GM21619 (cell line): Measurements from ENCODE around the gene SVEP1.
"Not testable (repeated sequence)": the region's sequence is repeated elsewhere in the genome, so short reads cannot be mapped to it uniquely, and the experiment has no call there.

Experiments
- ATAC-seq: cut with Tn5 transposase; IDR thresholded peaks from one replicate; pipeline ENCODE4 v1.9.1; 2021; ENCODE audit not compliant: unreplicated experiment

Gene SVEP1

GRCh38 chr9:110579034-110579861, at the start of gene SVEP1:
Gene SVEP1 (minus strand): TSS chr9:110579741. CDS start chr9:110579543, 198 bp downstream.
- ATAC-seq: no peak

- ATAC-seq: peak; percentile 97
Observed at GRCh38 chr9:110626101-110626829, 46.7 kb upstream of the SVEP1 start.

- no peak for ATAC-seq
Observed at GRCh38 chr9:110623462-110624025, 44.0 kb upstream of the SVEP1 start.

- no peak for ATAC-seq
Observed at GRCh38 chr9:110622368-110622767, 42.8 kb upstream of the SVEP1 start.

- ATAC-seq: no peak
Observed at GRCh38 chr9:110620726-110621125, 41.2 kb upstream of the SVEP1 start.

- ATAC-seq: no peak
Observed at GRCh38 chr9:110619831-110620230, 40.3 kb upstream of the SVEP1 start.

GRCh38 chr9:110615498-110615897, 36.0 kb upstream of the SVEP1 start:
- ATAC-seq: no peak

GRCh38 chr9:110614576-110614975, 35.0 kb upstream of the SVEP1 start:
- not testable (repeated sequence) for ATAC-seq

GRCh38 chr9:110606179-110606790, 26.7 kb upstream of the SVEP1 start:
- ATAC-seq: no peak

GRCh38 chr9:110605565-110605964, 26.0 kb upstream of the SVEP1 start:
- ATAC-seq: no peak

- ATAC-seq: no peak
Observed at GRCh38 chr9:110604171-110604601, 24.6 kb upstream of the SVEP1 start.

GRCh38 chr9:110602281-110602680, 22.7 kb upstream of the SVEP1 start:
- ATAC-seq: no peak

GRCh38 chr9:110601098-110601497, 21.6 kb upstream of the SVEP1 start:
- no peak for ATAC-seq

GRCh38 chr9:110599468-110599867, 19.9 kb upstream of the SVEP1 start:
- ATAC-seq: no peak

GRCh38 chr9:110592044-110592830, 12.7 kb upstream of the SVEP1 start:
- ATAC-seq: no peak

GRCh38 chr9:110591526-110591925, 12.0 kb upstream of the SVEP1 start:
- no peak for ATAC-seq

GRCh38 chr9:110590816-110591215, 11.3 kb upstream of the SVEP1 start:
- no peak for ATAC-seq

- no peak for ATAC-seq
Observed at GRCh38 chr9:110588296-110588695, 8.8 kb upstream of the SVEP1 start.

- ATAC-seq: no peak
Observed at GRCh38 chr9:110583237-110583636, 3.7 kb upstream of the SVEP1 start.

- no peak for ATAC-seq
Observed at GRCh38 chr9:110582156-110582555, 2.6 kb upstream of the SVEP1 start.

- no peak for ATAC-seq
Observed at GRCh38 chr9:110580850-110581249, 1.3 kb upstream of the SVEP1 start.
